H1 (cell line): ENCODE results near the gene PTH1R. TPM values are rescaled to one million over a fixed set of nuclear protein-coding genes. Genes with fewer than 3 reads are reported as not detected.

Experiments
- CBX5 ChIP-seq: fragments of 300-800, 300-1000 bp; sonication (generic); IDR thresholded peaks from 2 replicates; pipeline ENCODE4 v1.7.1; 2016; ENCODE audit warnings: antibody characterized with exemption, low read length, low read depth
- KDM1A ChIP-seq: fragments of 200-600, 300-600 bp; sonication (generic); IDR thresholded peaks from 2 replicates; pipeline ENCODE4 v1.7.1; 2016; ENCODE audit warnings: mild to moderate bottlenecking, low read length, borderline replicate concordance
- RAD21 ChIP-seq, 2 experiments: IDR thresholded peaks in 1 of 2; conservative IDR thresholded peaks in 1 of 2; 2 replicates each; pipeline ENCODE4 v1.6.1; 2011; ENCODE audit warnings: low read depth in 2 of 2, low read length in 2 of 2, improper control_type of control experiment in 1 of 2, inconsistent platforms in 1 of 2, mild to moderate bottlenecking in 1 of 2, moderate library complexity in 1 of 2
- polyA plus RNA-seq, 7 experiments: library from polyadenylated mRNA; depleted of rRNA in 3 of 7; stranded (reverse) in 5 of 7; unstranded in 2 of 7; fragments of >200 nt in 5 of 7; fragments of 200-250 nt in 2 of 7; gene quantifications; 1 replicate in 5 of 7; 2 replicates in 1 of 7; 4 replicates in 1 of 7; pipeline versions ENCODE4 v1.2.1 to v1.2.3, GENCODE V29; 2011 to 2013; ENCODE audit warnings: missing spikeins in 2 of 7, mixed read lengths in 2 of 7
- total RNA-seq: library from RNA; stranded (reverse); fragmentation: NEBNext Ultra II Directional; extraction: Animal tissue kit (Norgen Biotek cat#: 25700); gene quantifications from 2 replicates; pipeline ENCODE4 v1.2.1, GENCODE V29; 2021

The PTH1R gene
- total and polyA plus RNA-seq, 2 of the 8 experiments (the other 6 are each of a cell fraction or from before 2014, with no cell fraction given): 0.57 to 1.5 TPM

DNA sequence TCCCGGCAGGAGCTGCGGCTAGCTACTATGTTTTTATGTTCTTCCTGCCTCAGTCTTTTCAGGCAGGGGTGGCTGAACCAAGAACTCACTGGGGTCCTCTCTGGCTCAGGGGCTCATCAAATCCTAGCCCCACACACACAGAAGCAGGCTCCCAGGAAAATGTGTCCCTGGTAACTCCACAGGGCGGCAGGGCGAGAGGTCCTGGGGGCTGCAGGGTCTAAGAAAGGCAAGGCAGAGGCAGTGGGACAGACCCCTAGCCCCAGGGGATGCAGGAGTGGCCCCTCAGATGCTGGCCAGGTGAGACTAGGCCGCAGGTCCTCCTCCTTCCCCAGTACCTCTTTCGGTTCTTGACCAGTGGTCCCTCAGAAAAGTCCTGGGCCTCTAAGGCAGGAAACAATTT lies 48.9 kb downstream of the PTH1R start (continued):
- no peak for TF ChIP-seq RAD21 (IDR thresholded peaks at IDR 0.05 in 1 of 2, conservative IDR thresholded peaks at IDR 0.05 in 1 of 2; ENCODE audit: low read depth in 2 of 2, low read length in 2 of 2)
- TF ChIP-seq CBX5: no peak
- no peak for TF ChIP-seq KDM1A
